Lung (tissue), 12 donors: ENCODE results near the gene ZNF578. TPM values are rescaled to one million over a fixed set of nuclear protein-coding genes. Genes with fewer than 3 reads are reported as not detected.
"Not testable (repeated sequence)": the region's sequence is repeated elsewhere in the genome, so short reads cannot be mapped to it uniquely, and the experiment has no call there.

Experiments
- ATAC-seq: fragments of 200-7000 bp; cut with Tn5 transposase; one replicate; pipeline ENCODE4 v1.9.1; 2020; ENCODE audit warnings: moderate number of reproducible peaks; ENCODE audit not compliant: insufficient read depth, low FRiP score
- DNase-seq, 3 donors: peaks; one replicate each; pipeline ENCODE4 v3.0.0-alpha.2; 2013 to 2017
- H3K27ac ChIP-seq, 2 donors: one replicate each; pipeline ENCODE4 v1.5.1; 2013; ENCODE audit warnings: mild to moderate bottlenecking in 2 of 2, moderate library complexity in 2 of 2, control low read depth in 1 of 2, inconsistent platforms in 1 of 2, low read depth in 1 of 2, low read length in 1 of 2
- H3K27me3 ChIP-seq, 3 donors: one replicate each; pipeline ENCODE4 v1.5.1; 2013; ENCODE audit warnings: low read length in 2 of 3; ENCODE audit not compliant: control insufficient read depth in 3 of 3, insufficient read depth in 3 of 3
- H3K36me3 ChIP-seq, 4 donors: one replicate each; pipeline ENCODE4 v1.5.1; 2013; ENCODE audit warnings: low read length in 4 of 4, mild to moderate bottlenecking in 1 of 4, moderate library complexity in 1 of 4; ENCODE audit not compliant: control insufficient read depth in 4 of 4, insufficient read depth in 4 of 4
- H3K4me1 ChIP-seq, 5 donors: one replicate each; pipeline ENCODE4 v1.5.1; 2013; ENCODE audit warnings: low read length in 5 of 5, mild to moderate bottlenecking in 2 of 5, moderate library complexity in 1 of 5; ENCODE audit not compliant: control insufficient read depth in 5 of 5, insufficient read depth in 5 of 5
- H3K4me3 ChIP-seq: one replicate; pipeline ENCODE4 v1.5.1; 2013; ENCODE audit warnings: mild to moderate bottlenecking, control low read depth, moderate library complexity
- H3K9ac ChIP-seq, 2 donors: one replicate each; pipeline ENCODE4 v1.5.1; 2013; ENCODE audit warnings: low read length in 2 of 2, control low read depth in 1 of 2; ENCODE audit not compliant: insufficient read depth in 1 of 2
- H3K9me3 ChIP-seq, 4 donors: one replicate each; pipeline ENCODE4 v1.5.1; 2013; ENCODE audit warnings: low read length in 3 of 4, mild to moderate bottlenecking in 1 of 4, moderate library complexity in 1 of 4; ENCODE audit not compliant: control insufficient read depth in 4 of 4, insufficient read depth in 3 of 4
- WGBS, 2 donors: extraction: QIAGEN DNeasy Blood & Tissue Kit; methylation state at CpG; one replicate each; pipeline ENCODE4 v1.1.7; 2013; 5-methylcytosine and 5-hydroxymethylcytosine counted together
- polyA plus RNA-seq, 2 donors: library from polyadenylated mRNA; stranded (reverse); fragments of 200-250 nt; gene quantifications; one replicate each; pipeline ENCODE4 v1.2.1, GENCODE V29; 2013
- total RNA-seq, 2 donors: library from RNA; depleted of rRNA in 1 of 2; stranded (reverse); fragments of >200 nt in 1 of 2; gene quantifications; one replicate each; pipeline ENCODE4 v1.2.1, GENCODE V29; 2014 to 2021
- TF ChIP-seq, protein P1 (sequence below): IDR thresholded peaks from 2 replicates; pipeline ENCODE4 v1.5.1; 2012; ENCODE audit warnings: mild to moderate bottlenecking; ENCODE audit errors: control extremely low read depth, extremely low read depth
- donor health status: control.
- donor health status: control.
- donor health status: Bipolar disorder and iron deficiency.
- donor health status: healthy.
- donor health status: DM: yes; HTN: yes; CAD: no.

The ZNF578 gene
- total and polyA plus RNA-seq, 4 donors: 0.48 to 5.2 (median 1.6) TPM

- peaks cover 0 to 60% (median 15%) of the 10 kb centered on the region in 4 donors for H3K9me3 ChIP-seq
- ATAC-seq, H3K27me3 ChIP-seq, H3K27ac ChIP-seq, H3K4me3 ChIP-seq, H3K4me1 ChIP-seq, DNase-seq, H3K36me3 ChIP-seq, H3K9ac ChIP-seq: not testable (repeated sequence)
- 10 to 16% methylated on average over 8 of the region's 8 CpGs for WGBS, 2 donors
Observed at GRCh38 chr19:52485561-52486240, 32.3 kb downstream of the ZNF578 start.

GRCh38 chr19:52492201-52492993 is 39.0 kb downstream of the ZNF578 start:
- no peak overlapping the region for H3K27ac ChIP-seq
- H3K36me3 ChIP-seq: peaks cover 0 to 4% (median under 1%) of the 10 kb centered on the region in 4 donors
- H3K9ac ChIP-seq: peak overlapping the region in 1 of 2 donors; percentile 25
- DNase-seq (peak; percentile 35 to 59 (median 52)), ATAC-seq (no peak)
- TF ChIP-seq, protein P1, sequence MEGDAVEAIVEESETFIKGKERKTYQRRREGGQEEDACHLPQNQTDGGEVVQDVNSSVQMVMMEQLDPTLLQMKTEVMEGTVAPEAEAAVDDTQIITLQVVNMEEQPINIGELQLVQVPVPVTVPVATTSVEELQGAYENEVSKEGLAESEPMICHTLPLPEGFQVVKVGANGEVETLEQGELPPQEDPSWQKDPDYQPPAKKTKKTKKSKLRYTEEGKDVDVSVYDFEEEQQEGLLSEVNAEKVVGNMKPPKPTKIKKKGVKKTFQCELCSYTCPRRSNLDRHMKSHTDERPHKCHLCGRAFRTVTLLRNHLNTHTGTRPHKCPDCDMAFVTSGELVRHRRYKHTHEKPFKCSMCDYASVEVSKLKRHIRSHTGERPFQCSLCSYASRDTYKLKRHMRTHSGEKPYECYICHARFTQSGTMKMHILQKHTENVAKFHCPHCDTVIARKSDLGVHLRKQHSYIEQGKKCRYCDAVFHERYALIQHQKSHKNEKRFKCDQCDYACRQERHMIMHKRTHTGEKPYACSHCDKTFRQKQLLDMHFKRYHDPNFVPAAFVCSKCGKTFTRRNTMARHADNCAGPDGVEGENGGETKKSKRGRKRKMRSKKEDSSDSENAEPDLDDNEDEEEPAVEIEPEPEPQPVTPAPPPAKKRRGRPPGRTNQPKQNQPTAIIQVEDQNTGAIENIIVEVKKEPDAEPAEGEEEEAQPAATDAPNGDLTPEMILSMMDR: no peak
- peaks cover 0 to 51% (median 2%) of the 10 kb centered on the region in 4 donors for H3K9me3 ChIP-seq
- peaks cover 0 to 4% (median 0%) of the 10 kb centered on the region in 5 donors for H3K4me1 ChIP-seq
- no peak overlapping the region for H3K4me3 ChIP-seq
- 34 to 39% methylated on average over 37 of the region's 37 CpGs for WGBS, 2 donors
- no peaks in the 10 kb centered on the region for H3K27me3 ChIP-seq

- 10 to 19% methylated on average over 28 of the region's 28 CpGs for WGBS, 2 donors
- ATAC-seq (no peak), DNase-seq (peak; percentile 39 to 52 (median 41))
- Histone ChIP-seq H3K27me3 (no peaks in the 10 kb centered on the region), H3K9ac (peak overlapping the region in 1 of 2 donors; percentile 25), H3K36me3 (peaks cover 0 to 4% (median under 1%) of the 10 kb centered on the region in 4 donors), H3K4me3 (no peak overlapping the region), H3K4me1 (peaks cover 0 to 4% (median 0%) of the 10 kb centered on the region in 5 donors), H3K9me3 (peaks cover 0 to 46% (median 2%) of the 10 kb centered on the region in 4 donors), H3K27ac (no peak overlapping the region)
- TF ChIP-seq, protein P1: no peak
Observed at GRCh38 chr19:52492994-52493470, 39.7 kb downstream of the ZNF578 start.

DNA sequence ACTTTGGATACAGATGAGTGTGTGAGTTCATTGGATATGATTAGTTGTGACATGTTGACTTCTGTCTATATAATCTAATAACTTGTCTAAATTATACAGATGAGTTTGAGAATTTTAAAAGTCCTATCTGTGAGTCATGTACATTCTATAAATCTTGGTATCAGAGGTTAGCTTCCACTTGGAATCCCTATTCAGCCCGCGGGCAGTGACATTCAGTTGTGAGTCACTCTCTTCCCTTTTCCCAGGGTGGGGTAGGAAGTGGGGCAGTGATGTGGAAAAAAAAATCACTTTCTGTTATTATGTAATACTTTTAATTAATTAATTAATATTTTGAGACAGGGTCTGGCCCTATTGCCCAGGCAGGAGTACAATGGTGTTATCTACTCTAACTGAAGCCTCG is 41.2 kb downstream of the ZNF578 start:
- Histone ChIP-seq H3K4me3 (no peak overlapping the region), H3K27me3 (no peaks in the 10 kb centered on the region), H3K36me3 (peaks cover 0 to 4% (median under 1%) of the 10 kb centered on the region in 4 donors), H3K27ac (no peak overlapping the region), H3K9me3 (peaks cover 0 to 42% (median 5%) of the 10 kb centered on the region in 4 donors), H3K4me1 (peaks cover 0 to 4% (median 0%) of the 10 kb centered on the region in 5 donors), H3K9ac (no peak overlapping the region)
- WGBS, 2 donors: 89 to 92% methylated on average over 3 of the region's 3 CpGs
- no peak for ATAC-seq
- no peak for DNase-seq
- TF ChIP-seq, protein P1: no peak
